HEK293T (cell line): ENCODE data around the gene ORM2.
"Not testable (repeated sequence)": the region's sequence is repeated elsewhere in the genome, so short reads cannot be mapped to it uniquely, and the experiment has no call there.

Source experiments
- ARNT ChIP-seq: fragments of 450-650 bp; IDR thresholded peaks from 2 replicates; pipeline ENCODE4 v1.6.1; 2017; ENCODE audit warnings: mild to moderate bottlenecking
- BHLHE40 ChIP-seq: fragments of 450-650 bp; IDR thresholded peaks from 2 replicates; pipeline ENCODE4 v1.6.1; 2016; ENCODE audit warnings: mild to moderate bottlenecking, moderate library complexity, borderline replicate concordance
- CTBP1 ChIP-seq: fragments of 450-650 bp; IDR thresholded peaks from 2 replicates; pipeline ENCODE4 v1.6.1; 2016; ENCODE audit warnings: borderline replicate concordance
- ELF4 ChIP-seq: fragments of 450-650 bp; IDR thresholded peaks from 2 replicates; pipeline ENCODE4 v1.6.1; 2017; ENCODE audit warnings: antibody characterized with exemption
- FOXA1 ChIP-seq: fragments of 450-650 bp; IDR thresholded peaks from 2 replicates; pipeline ENCODE4 v1.6.1; 2016; ENCODE audit warnings: mild to moderate bottlenecking
- FOXK2 ChIP-seq: fragments of 450-650 bp; IDR thresholded peaks from 2 replicates; pipeline ENCODE4 v1.6.1; 2016; ENCODE audit warnings: mild to moderate bottlenecking
- HDGF ChIP-seq: fragments of 450-650 bp; IDR thresholded peaks from 2 replicates; pipeline ENCODE4 v1.6.1; 2017; ENCODE audit warnings: antibody characterized with exemption, borderline replicate concordance
- LEF1 ChIP-seq: fragments of 450-650 bp; IDR thresholded peaks from 2 replicates; pipeline ENCODE4 v1.6.1; 2017; ENCODE audit warnings: mild to moderate bottlenecking, borderline replicate concordance
- NFRKB ChIP-seq: fragments of 450-650 bp; IDR thresholded peaks from 2 replicates; pipeline ENCODE4 v1.6.1; 2016; ENCODE audit warnings: mild to moderate bottlenecking, moderate library complexity
- PKNOX1 ChIP-seq: fragments of 450-650 bp; IDR thresholded peaks from 2 replicates; pipeline ENCODE4 v1.6.1; 2016
- SP1 ChIP-seq: fragments of 450-650 bp; IDR thresholded peaks from 2 replicates; pipeline ENCODE4 v1.6.1; 2017
- SUZ12 ChIP-seq: fragments of 450-650 bp; IDR thresholded peaks from 2 replicates; pipeline ENCODE4 v1.6.1; 2016; ENCODE audit warnings: mild to moderate bottlenecking
- TARDBP ChIP-seq: fragments of 450-650 bp; IDR thresholded peaks from 2 replicates; pipeline ENCODE4 v1.6.1; 2016
- ZNF384 ChIP-seq: fragments of 450-650 bp; IDR thresholded peaks from 2 replicates; pipeline ENCODE4 v1.6.1; 2016

- TF ChIP-seq LEF1, ELF4, HDGF, PKNOX1, SP1, ARNT, CTBP1, NFRKB, ZNF384, SUZ12, FOXK2, FOXA1, TARDBP, BHLHE40: not testable (repeated sequence)
These were observed 1.8 kb downstream of the ORM2 start for GRCh38 chr9:114331229-114332195.
